ENCODE measurements around the gene PHACTR1. TPM values are rescaled to one million over a fixed set of nuclear protein-coding genes. Genes with fewer than 3 reads are reported as not detected.
"Not testable (repeated sequence)": the region's sequence is repeated elsewhere in the genome, so short reads cannot be mapped to it uniquely, and the experiment has no call there.

The PHACTR1 gene
- total and polyA plus RNA-seq, 2 experiments from 2014 or later = 11.2 to 33.9 TPM

- DNase-seq (ENCODE audit: low read depth in 1 of 2, low spot score in 1 of 2) = no peak
- Histone ChIP-seq H3K4me1 (ENCODE audit: low read depth) (no peaks in the 10 kb centered on the region), H3K9me3 (ENCODE audit: low read depth) (no peaks in the 10 kb centered on the region)
Measured at GRCh38 chr6:13131935-13132661, 415.5 kb downstream of the PHACTR1 start.

DNA sequence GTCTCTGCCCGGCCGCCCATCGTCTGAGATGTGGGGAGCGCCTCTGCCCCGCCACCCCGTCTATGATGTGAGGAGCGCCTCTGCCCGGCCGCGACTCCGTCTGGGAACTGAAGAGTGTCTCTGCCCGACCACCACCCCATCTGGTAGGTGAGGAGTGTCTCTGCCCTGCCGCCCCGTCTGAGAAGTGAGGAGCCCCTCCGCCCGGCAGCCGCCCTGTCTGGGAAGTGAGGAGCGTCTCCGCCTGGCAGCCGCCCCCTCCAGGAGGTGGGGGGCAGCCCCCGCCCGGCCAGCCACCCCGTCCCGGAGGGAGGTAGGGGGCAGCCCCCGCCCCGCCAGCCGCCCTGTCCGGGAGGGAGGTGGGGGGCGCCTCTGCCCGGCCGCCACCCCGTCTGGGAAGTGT, 417.3 kb downstream of the PHACTR1 start:
- not testable (repeated sequence) for DNase-seq (ENCODE audit: low read depth in 1 of 2, low spot score in 1 of 2); H3K4me3 ChIP-seq; H3K4me1 ChIP-seq (ENCODE audit: low read depth); H3K27ac ChIP-seq; H3K9me3 ChIP-seq (ENCODE audit: low read depth); H3K27me3 ChIP-seq; H3K36me3 ChIP-seq

More at GRCh38 chr6:13131935-13132661, 415.5 kb downstream of the PHACTR1 start:
- no peak for TF ChIP-seq CTCF (IDR thresholded peaks at IDR 0.05; ENCODE audit: low read depth, low read length)
- Histone ChIP-seq H3K4me3 (no peak overlapping the region), H3K27ac (no peak overlapping the region), H3K36me3 (no peaks in the 10 kb centered on the region), H3K27me3 (no peaks in the 10 kb centered on the region)

DNA sequence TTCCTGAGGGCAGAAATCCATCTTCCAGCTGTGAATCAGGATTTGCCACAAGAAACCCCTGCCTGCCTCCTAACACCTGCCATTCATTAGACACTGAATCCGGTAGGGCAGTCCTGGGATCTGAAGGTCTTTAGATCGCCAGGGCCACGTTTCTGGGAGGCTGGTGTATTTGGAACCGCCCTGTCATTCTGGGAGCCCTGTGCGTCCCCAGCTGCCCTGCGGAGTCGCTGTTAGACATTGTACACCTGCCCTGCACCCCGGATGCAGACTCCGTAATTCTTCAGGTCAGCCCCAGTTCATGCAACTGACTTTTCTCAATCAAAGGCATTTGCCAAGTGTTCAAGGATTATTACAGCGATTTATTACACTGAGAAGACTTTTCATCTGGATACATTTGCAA, 418.6 kb downstream of the PHACTR1 start:
- Histone ChIP-seq H3K36me3 (no peaks in the 10 kb centered on the region), H3K4me1 (ENCODE audit: low read depth) (no peaks in the 10 kb centered on the region), H3K9me3 (ENCODE audit: low read depth) (no peaks in the 10 kb centered on the region), H3K4me3 (no peak overlapping the region), H3K27me3 (no peaks in the 10 kb centered on the region), H3K27ac (no peak overlapping the region)
- no peak for DNase-seq (ENCODE audit: low read depth in 1 of 2, low spot score in 1 of 2)
- no peak for TF ChIP-seq CTCF (IDR thresholded peaks at IDR 0.05; ENCODE audit: low read depth, low read length)

DNA sequence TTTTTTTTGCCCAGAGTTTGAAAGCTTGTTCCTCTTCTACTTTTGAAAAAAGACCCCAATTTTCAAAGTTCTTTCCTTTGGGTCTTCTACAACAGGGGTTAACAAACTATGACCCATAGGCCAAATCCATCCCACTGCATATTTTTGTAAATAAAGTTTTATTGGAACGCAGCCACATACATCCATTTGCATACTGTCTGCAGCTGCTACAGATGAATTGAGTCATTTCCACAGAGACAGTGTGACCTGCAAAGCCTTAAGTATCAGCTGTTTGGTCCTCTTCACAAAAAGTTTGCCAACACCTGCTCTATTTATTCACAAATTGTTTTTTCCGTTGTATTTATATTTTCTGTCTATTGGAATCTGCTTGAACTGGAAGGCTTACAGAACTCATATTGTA, 422.6 kb downstream of the PHACTR1 start:
- H3K27ac ChIP-seq = no peak overlapping the region
- H3K4me1 ChIP-seq (ENCODE audit: low read depth) = no peaks in the 10 kb centered on the region
- no peaks in the 10 kb centered on the region for H3K27me3 ChIP-seq
- H3K4me3 ChIP-seq = no peak overlapping the region
- no peaks in the 10 kb centered on the region for H3K9me3 ChIP-seq (ENCODE audit: low read depth)
- no peak for TF ChIP-seq CTCF (IDR thresholded peaks at IDR 0.05; ENCODE audit: low read depth, low read length)
- no peaks in the 10 kb centered on the region for H3K36me3 ChIP-seq
- DNase-seq (ENCODE audit: low read depth in 1 of 2, low spot score in 1 of 2) = no peak

- no peak for DNase-seq (ENCODE audit: low read depth in 1 of 2, low spot score in 1 of 2)
- TF ChIP-seq CTCF (IDR thresholded peaks at IDR 0.05; ENCODE audit: low read depth, low read length) = no peak
- Histone ChIP-seq H3K9me3 (ENCODE audit: low read depth) (no peaks in the 10 kb centered on the region), H3K4me1 (ENCODE audit: low read depth) (no peaks in the 10 kb centered on the region), H3K4me3 (no peak overlapping the region), H3K27me3 (no peaks in the 10 kb centered on the region), H3K36me3 (no peaks in the 10 kb centered on the region), H3K27ac (no peak overlapping the region)
Measured at GRCh38 chr6:13140980-13141379, 424.4 kb downstream of the PHACTR1 start.

- Histone ChIP-seq H3K9me3 (ENCODE audit: low read depth) (no peaks in the 10 kb centered on the region), H3K27me3 (no peaks in the 10 kb centered on the region), H3K4me3 (no peak overlapping the region), H3K27ac (no peak overlapping the region), H3K4me1 (ENCODE audit: low read depth) (no peaks in the 10 kb centered on the region), H3K36me3 (no peaks in the 10 kb centered on the region)
- no peak for TF ChIP-seq CTCF (IDR thresholded peaks at IDR 0.05; ENCODE audit: low read depth, low read length)
- no peak for DNase-seq (ENCODE audit: low read depth in 1 of 2, low spot score in 1 of 2)
Measured at GRCh38 chr6:13141387-13141786, 424.8 kb downstream of the PHACTR1 start.
